DOHH2 (cell line): Measurements from ENCODE around the gene KCTD11.

Experiments
- H3F3A ChIP-seq: fragments of 200-600 bp; sonication (generic), shearing (Covaris generic); 2 replicates; pipeline ENCODE4 v1.6.0; 2016; ENCODE audit warnings: antibody characterized with exemption, mild to moderate bottlenecking; ENCODE audit not compliant: control insufficient read depth, insufficient read depth
- H3K27ac ChIP-seq: fragments of 200-600 bp; sonication (generic); 2 replicates; pipeline ENCODE4 v1.5.1; 2014; ENCODE audit warnings: low read depth, mild to moderate bottlenecking, low read length, moderate library complexity
- H3K27me3 ChIP-seq: fragments of 200-600 bp; sonication (generic); 2 replicates; pipeline ENCODE4 v1.6.1; 2014; ENCODE audit warnings: mild to moderate bottlenecking, low read length, mixed read lengths; ENCODE audit not compliant: control insufficient read depth
- H3K36me3 ChIP-seq: fragments of 200-600 bp; sonication (generic); 2 replicates; pipeline ENCODE4 v1.6.1; 2014; ENCODE audit warnings: mild to moderate bottlenecking, low read length, moderate library complexity, mixed read lengths; ENCODE audit not compliant: control insufficient read depth
- H3K4me1 ChIP-seq: fragments of 200-600 bp; sonication (generic); 2 replicates; pipeline ENCODE4 v1.6.1; 2014; ENCODE audit warnings: mild to moderate bottlenecking, low read length, mixed read lengths; ENCODE audit not compliant: control insufficient read depth
- H3K4me2 ChIP-seq: fragments of 200-600 bp; sonication (generic); 2 replicates; pipeline ENCODE4 v1.6.0; 2014; ENCODE audit warnings: mild to moderate bottlenecking, low read length, moderate library complexity
- H3K4me3 ChIP-seq: fragments of 200-600 bp; sonication (generic); 2 replicates; pipeline ENCODE4 v1.5.1; 2014; ENCODE audit warnings: mild to moderate bottlenecking, low read length, mixed read lengths
- H3K79me2 ChIP-seq: fragments of 200-600 bp; sonication (generic); 2 replicates; pipeline ENCODE4 v1.6.1; 2014; ENCODE audit warnings: mild to moderate bottlenecking, low read length, mixed read lengths; ENCODE audit not compliant: control insufficient read depth
- H3K9me2 ChIP-seq: fragments of 200-600 bp; sonication (generic); replicated peaks from 2 replicates; pipeline ENCODE4 v1.6.1; 2014; ENCODE audit warnings: mild to moderate bottlenecking, low read length, mixed read lengths; ENCODE audit not compliant: control insufficient read depth
- H3K9me3 ChIP-seq: fragments of 200-600 bp; sonication (generic); 2 replicates; pipeline ENCODE4 v1.6.1; 2014; ENCODE audit warnings: antibody characterized with exemption, low read length, mixed read lengths; ENCODE audit not compliant: control insufficient read depth, insufficient read depth
- H4K20me1 ChIP-seq: fragments of 200-600 bp; sonication (generic); 2 replicates; pipeline ENCODE4 v1.6.0; 2014; ENCODE audit warnings: low read depth, mild to moderate bottlenecking, antibody characterized with exemption, low read length, moderate library complexity; ENCODE audit not compliant: control insufficient read depth, insufficient read depth
- EZH2phosphoT487 ChIP-seq: fragments of 200-600 bp; sonication (generic); IDR thresholded peaks from 2 replicates; pipeline ENCODE4 v1.6.1; 2017; ENCODE audit warnings: borderline replicate concordance, mild to moderate bottlenecking, antibody characterized with exemption, low read length, moderate library complexity, mixed read lengths
- TF ChIP-seq, protein P1 (sequence below): fragments of 200-600 bp; sonication (generic); IDR thresholded peaks from one replicate; pipeline ENCODE4 v1.5.1; 2014; ENCODE audit warnings: antibody characterized with exemption, mild to moderate bottlenecking, low read depth, low read length; ENCODE audit not compliant: poor library complexity, severe bottlenecking

KCTD11 gene

DNA sequence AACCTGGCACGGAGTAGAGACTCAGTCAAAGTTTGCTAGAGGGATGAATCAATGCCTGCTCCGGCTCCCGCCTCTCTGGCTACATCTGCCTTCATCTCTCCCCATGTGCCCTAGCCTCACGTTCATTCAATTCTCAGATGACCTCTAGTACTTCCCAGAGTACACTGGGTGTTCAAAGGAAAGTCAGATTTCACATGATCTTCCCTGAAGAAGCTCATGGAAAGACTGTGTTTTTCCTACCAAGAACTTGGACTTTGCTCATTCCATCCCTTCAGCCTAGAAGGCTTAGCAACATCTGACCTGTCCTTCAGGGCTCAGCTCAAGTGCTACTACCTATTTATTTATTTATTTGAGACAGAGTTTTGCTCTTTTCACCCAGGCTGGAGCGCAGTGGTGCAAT lies 17.9 kb downstream of the KCTD11 start:
- no peaks in the 10 kb centered on the region for H4K20me1 ChIP-seq

DNA sequence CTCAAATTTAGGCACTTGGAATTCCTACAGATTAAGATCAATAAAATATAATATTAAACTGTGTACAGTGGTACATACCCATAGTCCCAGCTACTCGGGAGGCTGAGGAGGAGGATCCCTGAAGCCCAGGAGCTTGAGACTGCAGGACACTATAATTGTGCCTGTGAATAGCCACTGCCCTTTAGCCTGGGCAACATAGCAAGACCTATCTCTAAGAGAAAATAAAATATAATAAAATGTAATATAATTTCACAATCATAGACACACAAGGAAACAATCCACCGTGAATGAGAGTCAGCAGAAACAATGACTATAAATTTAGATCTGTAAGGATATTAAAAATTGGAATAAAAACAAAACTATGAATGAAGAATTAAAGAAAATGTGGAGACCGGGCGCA lies 18.9 kb downstream of the KCTD11 start:
- H3K27ac ChIP-seq: no peak overlapping the region
- TF ChIP-seq, protein P1, sequence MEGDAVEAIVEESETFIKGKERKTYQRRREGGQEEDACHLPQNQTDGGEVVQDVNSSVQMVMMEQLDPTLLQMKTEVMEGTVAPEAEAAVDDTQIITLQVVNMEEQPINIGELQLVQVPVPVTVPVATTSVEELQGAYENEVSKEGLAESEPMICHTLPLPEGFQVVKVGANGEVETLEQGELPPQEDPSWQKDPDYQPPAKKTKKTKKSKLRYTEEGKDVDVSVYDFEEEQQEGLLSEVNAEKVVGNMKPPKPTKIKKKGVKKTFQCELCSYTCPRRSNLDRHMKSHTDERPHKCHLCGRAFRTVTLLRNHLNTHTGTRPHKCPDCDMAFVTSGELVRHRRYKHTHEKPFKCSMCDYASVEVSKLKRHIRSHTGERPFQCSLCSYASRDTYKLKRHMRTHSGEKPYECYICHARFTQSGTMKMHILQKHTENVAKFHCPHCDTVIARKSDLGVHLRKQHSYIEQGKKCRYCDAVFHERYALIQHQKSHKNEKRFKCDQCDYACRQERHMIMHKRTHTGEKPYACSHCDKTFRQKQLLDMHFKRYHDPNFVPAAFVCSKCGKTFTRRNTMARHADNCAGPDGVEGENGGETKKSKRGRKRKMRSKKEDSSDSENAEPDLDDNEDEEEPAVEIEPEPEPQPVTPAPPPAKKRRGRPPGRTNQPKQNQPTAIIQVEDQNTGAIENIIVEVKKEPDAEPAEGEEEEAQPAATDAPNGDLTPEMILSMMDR: no peak
- TF ChIP-seq EZH2phosphoT487: no peak
- no peak overlapping the region for H3K4me3 ChIP-seq
- no peaks in the 10 kb centered on the region for H3K9me3 ChIP-seq
- H3K9me2 ChIP-seq: no peaks in the 10 kb centered on the region
- peaks cover 11% of the 10 kb centered on the region; the same call in 1 of the 2 replicates for H3K27me3 ChIP-seq
- no peak overlapping the region for H3K4me2 ChIP-seq
- no peaks in the 10 kb centered on the region for H4K20me1 ChIP-seq
- H3F3A ChIP-seq: no peaks in the 10 kb centered on the region
- H3K36me3 ChIP-seq: no peaks in the 10 kb centered on the region
- H3K79me2 ChIP-seq: no peaks in the 10 kb centered on the region
- H3K4me1 ChIP-seq: no peaks in the 10 kb centered on the region

More for the DNA sequence above, 17.9 kb downstream of the KCTD11 start:
- Histone ChIP-seq H3K9me2 (no peaks in the 10 kb centered on the region), H3K4me3 (no peak overlapping the region), H3K27ac (no peak overlapping the region), H3F3A (no peaks in the 10 kb centered on the region), H3K4me2 (no peak overlapping the region), H3K27me3 (peaks cover 11% of the 10 kb centered on the region; the same call in 1 of the 2 replicates), H3K79me2 (no peaks in the 10 kb centered on the region), H3K4me1 (no peaks in the 10 kb centered on the region), H3K9me3 (no peaks in the 10 kb centered on the region), H3K36me3 (no peaks in the 10 kb centered on the region)
- TF ChIP-seq, protein P1: no peak
- no peak for TF ChIP-seq EZH2phosphoT487

DNA sequence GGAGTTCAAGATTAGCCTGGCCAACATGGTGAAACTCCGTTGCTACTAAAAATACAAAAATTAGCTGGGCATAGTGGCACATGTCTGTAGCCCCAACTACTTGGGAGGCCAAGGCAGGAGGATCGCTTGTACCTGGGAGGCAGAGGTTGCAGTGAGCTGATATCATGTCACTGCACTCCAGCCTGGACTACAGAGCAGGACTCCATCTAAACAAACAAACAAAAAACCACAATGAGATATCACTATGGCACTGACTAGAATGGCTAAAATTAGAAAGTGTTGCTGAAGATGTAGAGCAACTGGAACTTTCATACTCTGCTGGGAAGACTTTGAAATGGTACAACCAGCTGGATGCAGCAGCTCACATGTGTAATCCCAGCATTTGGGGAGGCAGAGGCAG lies 22.4 kb downstream of the KCTD11 start:
- no peaks in the 10 kb centered on the region for H3K4me1 ChIP-seq
- TF ChIP-seq EZH2phosphoT487: no peak
- TF ChIP-seq, protein P1: no peak
- no peak overlapping the region for H3K4me3 ChIP-seq
- no peaks in the 10 kb centered on the region for H3K9me2 ChIP-seq
- no peaks in the 10 kb centered on the region for H3F3A ChIP-seq
- no peak overlapping the region for H3K27ac ChIP-seq
- no peak overlapping the region for H3K4me2 ChIP-seq
- H3K79me2 ChIP-seq: no peaks in the 10 kb centered on the region
- H3K36me3 ChIP-seq: no peaks in the 10 kb centered on the region
- H4K20me1 ChIP-seq: no peaks in the 10 kb centered on the region
- H3K9me3 ChIP-seq: peaks cover 3% of the 10 kb centered on the region
- H3K27me3 ChIP-seq: peaks cover 11% of the 10 kb centered on the region; the same call in 1 of the 2 replicates
